ENCODE results near the gene SLC26A6.

Gene SLC26A6

DNA sequence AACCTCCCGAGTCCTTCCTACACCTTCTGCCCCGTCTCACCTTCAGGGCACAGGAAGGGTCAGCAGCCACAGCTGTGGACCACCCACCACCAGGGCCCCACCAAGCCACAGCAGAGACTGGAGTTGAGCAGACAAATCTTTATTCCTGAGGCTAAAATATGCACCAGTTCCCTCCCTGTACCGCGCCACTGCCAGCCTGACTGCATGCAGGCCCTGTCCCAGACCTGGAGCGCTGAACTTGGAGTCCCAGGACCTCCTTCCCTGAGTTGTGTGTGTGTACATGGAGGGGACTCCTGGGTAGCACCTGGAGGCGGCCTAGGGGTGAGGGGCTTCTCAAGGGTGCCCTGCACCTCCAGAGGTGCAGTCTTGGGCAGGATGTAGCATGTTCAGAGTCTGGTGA, 9.7 kb downstream of the SLC26A6 start:
- Histone ChIP-seq H3K4me1 (ENCODE audit: control insufficient read depth, insufficient read depth, low read length) (no peaks in the 10 kb centered on the region), H3K4me3 (ENCODE audit: low read depth, low read length) (no peak overlapping the region), H3K9me3 (ENCODE audit: control insufficient read depth, insufficient read depth, low read length) (no peaks in the 10 kb centered on the region), H3K27me3 (ENCODE audit: control insufficient read depth, insufficient read depth, low read length) (no peaks in the 10 kb centered on the region), H3K9ac (ENCODE audit: low read depth, low read length) (no peak overlapping the region), H3K36me3 (ENCODE audit: control insufficient read depth, insufficient read depth, low read length) (peaks cover 50% of the 10 kb centered on the region)

DNA sequence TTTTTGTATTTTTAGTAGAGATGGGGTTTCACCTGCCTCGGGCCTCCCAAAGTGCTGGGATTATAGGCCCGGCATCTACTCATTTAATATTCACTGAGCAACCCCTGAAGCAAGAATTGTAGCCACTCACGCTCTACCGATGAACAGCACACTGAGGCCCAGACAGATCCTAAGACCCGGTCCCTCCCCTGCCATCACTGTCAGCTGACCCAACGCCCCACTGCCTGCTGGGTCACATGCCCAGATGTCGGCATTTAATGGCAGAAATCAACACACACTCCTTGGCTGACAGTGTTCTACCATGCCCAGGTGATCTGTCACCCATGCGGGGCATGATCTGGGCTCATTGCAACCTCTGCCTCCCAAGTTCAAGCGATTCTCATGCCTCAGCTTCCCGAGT, 10.5 kb downstream of the SLC26A6 start:
- Histone ChIP-seq H3K4me1 (ENCODE audit: control insufficient read depth, insufficient read depth, low read length) (no peaks in the 10 kb centered on the region), H3K9me3 (ENCODE audit: control insufficient read depth, insufficient read depth, low read length) (no peaks in the 10 kb centered on the region), H3K4me3 (ENCODE audit: low read depth, low read length) (no peak overlapping the region), H3K27me3 (ENCODE audit: control insufficient read depth, insufficient read depth, low read length) (no peaks in the 10 kb centered on the region), H3K9ac (ENCODE audit: low read depth, low read length) (no peak overlapping the region), H3K36me3 (ENCODE audit: control insufficient read depth, insufficient read depth, low read length) (peaks cover 47% of the 10 kb centered on the region)

DNA sequence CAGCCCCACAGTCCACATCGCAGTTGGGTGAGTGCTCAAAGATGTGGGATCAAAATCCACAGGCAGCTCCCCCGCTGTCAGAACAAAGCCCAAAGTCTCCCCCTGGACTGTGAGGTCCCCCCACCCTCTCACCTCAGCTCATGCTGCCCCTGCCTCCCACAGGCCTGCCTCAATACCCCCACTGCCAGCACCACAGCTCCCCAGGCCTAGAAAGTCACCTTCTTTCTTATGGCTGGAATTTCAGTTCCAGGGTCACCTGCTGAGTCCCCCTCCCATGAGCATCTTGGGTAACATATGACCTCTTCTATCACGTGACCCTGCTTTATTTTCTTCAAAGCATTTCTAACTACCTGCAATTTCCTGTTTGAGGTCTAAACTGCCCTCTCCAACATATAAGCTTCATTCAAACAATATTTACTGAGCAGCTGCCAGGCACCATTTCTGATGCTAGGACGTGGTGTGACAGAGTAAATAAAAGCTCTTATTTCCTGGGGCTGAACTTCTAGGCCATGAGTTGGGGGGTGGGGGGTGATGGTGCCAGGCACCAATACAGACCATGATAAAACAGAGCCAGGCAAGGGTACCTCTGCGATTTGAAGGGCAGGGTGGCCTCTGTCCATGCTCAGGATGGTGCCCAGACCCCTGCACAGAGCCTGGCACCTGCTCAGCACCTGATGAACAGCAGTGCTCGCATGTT, 11.3 kb downstream of the SLC26A6 start:
- H3K4me1 ChIP-seq (ENCODE audit: control insufficient read depth, insufficient read depth, low read length) = no peaks in the 10 kb centered on the region
- H3K9me3 ChIP-seq (ENCODE audit: control insufficient read depth, insufficient read depth, low read length) = no peaks in the 10 kb centered on the region
- H3K27me3 ChIP-seq (ENCODE audit: control insufficient read depth, insufficient read depth, low read length) = no peaks in the 10 kb centered on the region
- no peak overlapping the region for H3K4me3 ChIP-seq (ENCODE audit: low read depth, low read length)
- no peak overlapping the region for H3K9ac ChIP-seq (ENCODE audit: low read depth, low read length)
- H3K36me3 ChIP-seq (ENCODE audit: control insufficient read depth, insufficient read depth, low read length) = peaks cover 42% of the 10 kb centered on the region

DNA sequence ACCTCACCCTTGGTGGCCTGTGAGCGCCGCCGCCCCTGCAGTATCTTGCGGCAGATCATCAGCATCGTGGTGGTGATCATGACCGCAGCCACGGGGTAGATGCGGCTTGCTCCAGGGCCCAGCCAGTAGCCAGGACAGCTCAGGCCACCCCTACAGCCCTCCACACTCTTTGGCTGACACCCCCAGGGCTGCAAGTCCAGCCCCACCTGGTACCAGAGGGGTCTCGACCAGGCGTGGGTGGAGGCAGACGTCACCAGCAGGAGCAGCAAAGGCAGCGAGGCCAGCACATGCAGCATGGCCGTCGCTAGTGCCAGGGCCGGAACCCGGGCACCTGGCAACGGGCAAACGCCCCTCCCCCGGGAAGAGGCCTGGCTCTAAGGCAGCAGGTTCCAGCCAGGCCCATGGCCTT, 13.8 kb downstream of the SLC26A6 start, which contains the start of gene TMEM89:
Gene TMEM89 (minus strand): TSS at position 309 of the 409 bp plus-strand sequence. CDS start 13 bp downstream, at position 296.
- Histone ChIP-seq H3K9me3 (ENCODE audit: control insufficient read depth, insufficient read depth, low read length) (peaks cover 10% of the 10 kb centered on the region), H3K4me1 (ENCODE audit: control insufficient read depth, insufficient read depth, low read length) (no peaks in the 10 kb centered on the region), H3K36me3 (ENCODE audit: control insufficient read depth, insufficient read depth, low read length) (peaks cover 18% of the 10 kb centered on the region), H3K9ac (ENCODE audit: low read depth, low read length) (no peak within 1 kb of the TSS), H3K27me3 (ENCODE audit: control insufficient read depth, insufficient read depth, low read length) (no peaks in the 10 kb centered on the region), H3K4me3 (ENCODE audit: low read depth, low read length) (no peak within 1 kb of the TSS)

DNA sequence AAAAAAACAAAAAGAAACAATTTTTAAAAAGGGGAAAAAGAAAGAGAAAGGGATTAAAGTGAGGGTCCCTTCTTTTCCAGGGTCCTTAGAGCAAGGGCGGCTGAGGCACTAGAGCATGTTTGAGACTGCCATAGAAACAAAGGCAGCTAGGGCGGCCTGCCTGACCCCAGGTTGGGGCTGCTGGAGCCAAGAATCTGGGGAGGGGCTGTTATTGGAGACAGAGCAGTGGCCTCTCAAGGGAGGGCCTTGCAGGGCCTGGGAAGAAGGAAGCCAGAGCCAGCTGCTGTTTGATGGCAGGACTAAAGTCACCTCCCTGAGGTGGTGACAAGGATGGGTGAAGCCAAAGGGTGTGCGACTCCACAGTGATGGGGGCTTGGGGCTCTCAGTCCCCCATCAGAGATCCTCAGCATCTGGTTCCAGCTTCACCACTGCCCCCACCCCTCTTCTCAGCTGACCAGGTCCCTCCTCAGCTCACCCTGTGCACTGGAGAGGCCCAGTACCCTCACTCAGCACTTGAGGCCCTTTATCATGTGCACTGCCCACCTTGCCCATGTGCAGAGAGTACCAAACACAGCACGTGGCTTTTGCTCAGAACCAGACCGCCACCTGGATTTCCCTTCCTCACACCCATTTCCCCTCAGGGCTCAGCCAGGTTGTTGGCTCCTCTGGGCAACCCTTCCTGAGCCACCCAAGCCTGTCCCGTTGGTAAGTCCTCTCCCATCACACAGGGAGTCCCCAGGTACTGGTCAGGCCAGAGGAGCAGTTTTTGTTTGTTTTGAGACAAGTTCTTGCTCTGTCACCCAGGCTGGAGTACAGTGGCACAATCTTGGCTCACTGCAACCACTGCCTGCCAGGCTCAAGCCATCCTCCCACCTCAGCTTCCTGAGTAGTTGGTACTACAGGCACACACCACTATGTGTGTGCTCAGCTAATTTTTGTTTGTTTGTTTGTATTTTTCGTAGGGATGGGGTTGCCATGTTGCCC, 15.4 kb downstream of the SLC26A6 start:
- Histone ChIP-seq H3K36me3 (ENCODE audit: control insufficient read depth, insufficient read depth, low read length) (peaks cover 4% of the 10 kb centered on the region), H3K4me3 (ENCODE audit: low read depth, low read length) (no peak overlapping the region), H3K27me3 (ENCODE audit: control insufficient read depth, insufficient read depth, low read length) (no peaks in the 10 kb centered on the region), H3K9me3 (ENCODE audit: control insufficient read depth, insufficient read depth, low read length) (peaks cover 10% of the 10 kb centered on the region), H3K4me1 (ENCODE audit: control insufficient read depth, insufficient read depth, low read length) (no peaks in the 10 kb centered on the region), H3K9ac (ENCODE audit: low read depth, low read length) (no peak overlapping the region)

DNA sequence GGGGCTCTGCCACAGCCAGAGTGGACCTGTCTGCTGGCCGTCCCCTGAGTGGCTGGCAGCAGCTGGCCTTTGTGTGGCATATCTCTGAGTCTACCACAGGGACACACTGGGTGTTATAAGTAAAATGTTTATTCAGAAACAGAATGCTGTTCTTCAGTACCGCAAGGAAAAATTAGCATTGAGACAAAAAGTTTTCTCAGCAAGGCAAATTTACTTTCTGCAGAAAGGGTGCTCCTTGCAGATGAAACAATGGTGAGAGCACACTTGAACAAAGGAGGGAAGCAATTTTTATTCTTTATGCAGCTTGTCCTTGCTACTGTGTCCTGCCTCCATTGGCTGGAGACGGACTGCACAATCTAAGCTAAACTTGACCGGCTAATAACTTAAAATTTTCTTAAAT, 17.7 kb downstream of the SLC26A6 start:
- H3K9me3 ChIP-seq (ENCODE audit: control insufficient read depth, insufficient read depth, low read length) = peaks cover 10% of the 10 kb centered on the region
- peaks cover 4% of the 10 kb centered on the region for H3K36me3 ChIP-seq (ENCODE audit: control insufficient read depth, insufficient read depth, low read length)
- H3K4me1 ChIP-seq (ENCODE audit: control insufficient read depth, insufficient read depth, low read length) = no peaks in the 10 kb centered on the region
- no peak overlapping the region for H3K4me3 ChIP-seq (ENCODE audit: low read depth, low read length)
- H3K9ac ChIP-seq (ENCODE audit: low read depth, low read length) = no peak overlapping the region
- H3K27me3 ChIP-seq (ENCODE audit: control insufficient read depth, insufficient read depth, low read length) = no peaks in the 10 kb centered on the region

DNA sequence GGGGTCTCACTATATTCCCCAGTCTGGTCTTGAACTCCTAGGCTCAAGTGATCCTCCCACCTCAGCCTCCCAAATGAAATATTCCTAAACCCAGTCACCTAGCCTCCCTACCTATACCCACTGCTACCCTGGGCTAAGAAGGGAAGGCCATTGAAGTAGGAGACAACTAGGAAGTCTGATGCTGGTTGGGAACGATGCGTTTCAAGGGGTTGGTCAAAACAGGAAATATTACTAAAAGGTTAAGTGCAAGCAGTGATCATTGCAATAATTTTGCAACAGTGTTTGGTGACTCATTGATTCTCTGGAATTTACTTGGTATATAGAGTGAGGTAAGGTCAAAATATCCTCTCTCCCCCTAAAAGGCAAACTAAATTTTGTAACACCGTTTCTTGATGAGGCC, 21.2 kb downstream of the SLC26A6 start:
- no peaks in the 10 kb centered on the region for H3K36me3 ChIP-seq (ENCODE audit: control insufficient read depth, insufficient read depth, low read length)
- no peak overlapping the region for H3K4me3 ChIP-seq (ENCODE audit: low read depth, low read length)
- peaks cover 10% of the 10 kb centered on the region for H3K9me3 ChIP-seq (ENCODE audit: control insufficient read depth, insufficient read depth, low read length)
- H3K4me1 ChIP-seq (ENCODE audit: control insufficient read depth, insufficient read depth, low read length) = no peaks in the 10 kb centered on the region
- no peak overlapping the region for H3K9ac ChIP-seq (ENCODE audit: low read depth, low read length)
- no peaks in the 10 kb centered on the region for H3K27me3 ChIP-seq (ENCODE audit: control insufficient read depth, insufficient read depth, low read length)

DNA sequence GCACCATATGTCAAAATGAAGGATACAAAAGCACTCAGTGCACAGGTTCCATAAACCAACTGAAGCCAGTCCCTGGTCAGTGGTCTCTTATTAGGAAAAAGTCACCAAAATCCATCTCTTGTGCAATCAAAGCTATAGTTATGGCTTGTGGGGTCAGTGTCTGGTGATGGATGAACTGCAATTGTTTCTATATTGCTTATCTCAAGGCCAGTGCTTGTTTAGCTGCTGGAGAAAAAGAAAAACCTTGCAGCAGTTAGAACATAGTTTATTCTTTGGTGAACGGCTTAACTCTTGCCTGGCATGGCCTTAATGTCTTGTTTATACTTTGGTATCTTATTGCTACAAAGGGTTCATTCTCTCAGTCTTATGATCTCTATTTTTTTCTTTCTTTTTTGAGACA, 23.0 kb downstream of the SLC26A6 start:
- Histone ChIP-seq H3K36me3 (ENCODE audit: control insufficient read depth, insufficient read depth, low read length) (peaks cover 5% of the 10 kb centered on the region), H3K4me3 (ENCODE audit: low read depth, low read length) (no peak overlapping the region), H3K27me3 (ENCODE audit: control insufficient read depth, insufficient read depth, low read length) (no peaks in the 10 kb centered on the region), H3K4me1 (ENCODE audit: control insufficient read depth, insufficient read depth, low read length) (no peaks in the 10 kb centered on the region), H3K9me3 (ENCODE audit: control insufficient read depth, insufficient read depth, low read length) (peaks cover under 1% of the 10 kb centered on the region), H3K9ac (ENCODE audit: low read depth, low read length) (no peak overlapping the region)

DNA sequence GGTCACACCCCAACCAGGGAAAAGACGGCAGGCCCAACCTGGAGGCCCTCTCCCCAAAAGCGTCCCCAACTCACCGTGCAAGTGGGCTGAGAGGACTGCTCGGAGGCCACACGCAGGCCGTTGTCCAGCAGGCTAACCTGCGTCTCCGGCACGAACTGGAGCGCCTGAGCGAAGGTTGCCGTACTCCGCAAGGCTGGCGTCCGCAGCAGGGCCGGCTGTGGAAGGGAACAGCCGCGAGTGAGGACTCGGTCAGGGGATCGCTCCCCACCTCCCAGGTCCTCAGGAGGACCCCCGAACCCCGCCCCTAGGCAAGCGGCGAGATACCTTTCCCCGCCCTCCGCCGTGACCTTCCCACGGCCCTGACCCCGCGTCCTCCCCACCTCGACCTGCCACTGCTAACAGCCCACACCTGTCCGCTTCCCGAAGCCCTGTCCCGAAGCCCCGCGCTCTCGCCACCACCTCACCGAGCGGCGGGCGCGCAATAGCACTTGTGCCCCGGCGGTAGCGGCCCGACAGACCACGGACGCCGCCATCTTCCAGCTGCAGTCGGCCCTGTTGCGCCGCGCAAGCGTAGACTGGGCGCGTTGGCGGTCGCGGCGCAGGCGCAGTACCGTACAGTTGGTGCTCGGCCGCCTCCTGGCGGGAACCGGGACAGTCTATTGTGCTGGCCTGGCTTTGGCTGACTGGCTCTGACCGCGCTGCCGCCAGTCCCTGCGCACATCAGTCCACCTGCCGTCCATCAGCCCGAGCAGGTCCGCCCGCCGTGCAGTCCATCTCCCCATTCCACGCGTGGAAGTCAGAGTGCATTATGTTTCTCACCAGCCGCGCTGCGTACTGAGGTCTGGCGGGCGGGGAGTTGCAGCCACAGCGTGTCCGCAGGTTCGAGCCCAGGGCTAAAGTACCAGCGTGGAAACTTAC, 25.9 kb downstream of the SLC26A6 start, which contains the start of gene UQCRC1:
Gene UQCRC1 (minus strand): TSS at position 559 of the 918 bp plus-strand sequence. CDS start 26 bp downstream, at position 533.
- Histone ChIP-seq H3K9ac (ENCODE audit: low read depth, low read length) (peak within 1 kb of the TSS; percentile 89), H3K36me3 (ENCODE audit: control insufficient read depth, insufficient read depth, low read length) (peaks cover 23% of the 10 kb centered on the region), H3K4me3 (ENCODE audit: low read depth, low read length) (peak within 1 kb of the TSS; percentile 98), H3K4me1 (ENCODE audit: control insufficient read depth, insufficient read depth, low read length) (no peaks in the 10 kb centered on the region), H3K9me3 (ENCODE audit: control insufficient read depth, insufficient read depth, low read length) (no peaks in the 10 kb centered on the region), H3K27me3 (ENCODE audit: control insufficient read depth, insufficient read depth, low read length) (no peaks in the 10 kb centered on the region)

DNA sequence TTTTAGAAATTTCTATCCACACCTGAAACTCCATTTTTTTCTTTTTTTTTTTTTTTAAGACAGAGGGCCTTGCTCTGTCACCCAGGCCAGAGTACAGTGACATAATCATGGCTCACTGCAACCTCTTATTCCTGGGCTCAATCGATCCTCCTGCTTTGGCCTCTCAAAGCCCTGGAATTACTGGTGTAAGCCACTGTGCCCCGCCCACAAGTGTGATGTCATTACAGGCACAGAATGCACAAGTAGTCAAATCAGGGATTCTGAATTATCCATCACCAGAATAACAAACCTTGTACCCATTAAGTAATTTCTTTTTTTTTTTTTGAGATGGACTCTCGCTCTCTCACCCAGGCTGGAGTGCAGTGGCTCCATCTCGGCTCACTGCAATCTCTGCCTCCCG, 27.7 kb downstream of the SLC26A6 start:
- Histone ChIP-seq H3K9ac (ENCODE audit: low read depth, low read length) (no peak overlapping the region), H3K9me3 (ENCODE audit: control insufficient read depth, insufficient read depth, low read length) (no peaks in the 10 kb centered on the region), H3K36me3 (ENCODE audit: control insufficient read depth, insufficient read depth, low read length) (peaks cover 42% of the 10 kb centered on the region), H3K4me3 (ENCODE audit: low read depth, low read length) (no peak overlapping the region), H3K4me1 (ENCODE audit: control insufficient read depth, insufficient read depth, low read length) (no peaks in the 10 kb centered on the region), H3K27me3 (ENCODE audit: control insufficient read depth, insufficient read depth, low read length) (no peaks in the 10 kb centered on the region)

DNA sequence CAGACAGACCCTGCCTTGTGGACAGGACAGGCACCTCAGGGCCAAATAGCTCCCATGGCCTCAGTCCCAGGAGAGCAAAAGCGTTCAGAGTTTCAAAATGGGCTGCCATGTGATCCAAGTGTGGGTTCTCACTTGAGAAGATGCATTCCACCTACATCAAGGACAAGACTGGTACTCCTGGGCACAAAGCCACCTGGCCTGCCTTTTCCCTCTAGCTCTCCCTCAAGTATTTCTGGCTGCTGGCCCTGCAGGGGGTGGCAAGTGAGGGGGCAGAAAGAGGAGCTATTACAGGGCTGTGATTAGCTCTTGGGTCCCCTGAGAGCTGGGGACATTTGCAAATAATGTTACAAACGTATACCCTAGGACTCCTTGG, 33.7 kb downstream of the SLC26A6 start:
- Histone ChIP-seq H3K4me1 (ENCODE audit: control insufficient read depth, insufficient read depth, low read length) (no peaks in the 10 kb centered on the region), H3K9ac (ENCODE audit: low read depth, low read length) (no peak overlapping the region), H3K36me3 (ENCODE audit: control insufficient read depth, insufficient read depth, low read length) (peaks cover 85% of the 10 kb centered on the region), H3K9me3 (ENCODE audit: control insufficient read depth, insufficient read depth, low read length) (no peaks in the 10 kb centered on the region), H3K4me3 (ENCODE audit: low read depth, low read length) (no peak overlapping the region), H3K27me3 (ENCODE audit: control insufficient read depth, insufficient read depth, low read length) (no peaks in the 10 kb centered on the region)
